ENCODE data around the gene CCDC13.

DNA sequence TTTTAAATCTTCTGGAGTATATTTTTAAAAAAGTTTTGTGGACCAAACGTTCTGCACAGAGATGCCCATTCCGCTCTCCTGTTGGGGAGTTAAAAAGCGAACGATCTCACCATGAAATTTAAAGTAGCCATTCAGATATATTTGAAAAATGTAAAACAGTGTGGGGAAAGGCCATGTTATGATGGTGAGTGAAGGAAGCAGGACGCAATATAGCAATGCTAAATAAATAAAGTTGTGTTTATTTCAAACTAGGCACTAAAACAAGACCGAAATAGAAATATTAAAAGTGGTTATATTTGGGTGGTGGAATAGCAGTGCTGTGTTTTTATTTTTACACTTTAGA is 327 bp upstream of the CCDC13 start:
- TF ChIP-seq, protein P1, sequence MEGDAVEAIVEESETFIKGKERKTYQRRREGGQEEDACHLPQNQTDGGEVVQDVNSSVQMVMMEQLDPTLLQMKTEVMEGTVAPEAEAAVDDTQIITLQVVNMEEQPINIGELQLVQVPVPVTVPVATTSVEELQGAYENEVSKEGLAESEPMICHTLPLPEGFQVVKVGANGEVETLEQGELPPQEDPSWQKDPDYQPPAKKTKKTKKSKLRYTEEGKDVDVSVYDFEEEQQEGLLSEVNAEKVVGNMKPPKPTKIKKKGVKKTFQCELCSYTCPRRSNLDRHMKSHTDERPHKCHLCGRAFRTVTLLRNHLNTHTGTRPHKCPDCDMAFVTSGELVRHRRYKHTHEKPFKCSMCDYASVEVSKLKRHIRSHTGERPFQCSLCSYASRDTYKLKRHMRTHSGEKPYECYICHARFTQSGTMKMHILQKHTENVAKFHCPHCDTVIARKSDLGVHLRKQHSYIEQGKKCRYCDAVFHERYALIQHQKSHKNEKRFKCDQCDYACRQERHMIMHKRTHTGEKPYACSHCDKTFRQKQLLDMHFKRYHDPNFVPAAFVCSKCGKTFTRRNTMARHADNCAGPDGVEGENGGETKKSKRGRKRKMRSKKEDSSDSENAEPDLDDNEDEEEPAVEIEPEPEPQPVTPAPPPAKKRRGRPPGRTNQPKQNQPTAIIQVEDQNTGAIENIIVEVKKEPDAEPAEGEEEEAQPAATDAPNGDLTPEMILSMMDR (IDR thresholded peaks at IDR 0.05 in 2 of 3, conservative IDR thresholded peaks at IDR 0.05 in 1 of 3; ENCODE audit: borderline replicate concordance in 1 of 3, insufficient read depth in 1 of 3, low read depth in 2 of 3, low read length in 2 of 3) = no peak
- TF ChIP-seq EZH2 (IDR thresholded peaks at IDR 0.05) (no peak), CBX3 (IDR thresholded peaks at IDR 0.05; ENCODE audit: low read depth) (no peak), SIN3A (IDR thresholded peaks at IDR 0.05; ENCODE audit: low read depth) (no peak), CEBPB (IDR thresholded peaks at IDR 0.05; ENCODE audit: low read depth) (no peak), JUND (IDR thresholded peaks at IDR 0.05) (no peak), ZNF274 (IDR thresholded peaks at IDR 0.05; ENCODE audit: low read depth, low read length) (no peak), EZH2phosphoT487 (IDR thresholded peaks at IDR 0.05; ENCODE audit: borderline replicate concordance) (no peak), SRF (IDR thresholded peaks at IDR 0.05; ENCODE audit: low read depth) (no peak), POLR2AphosphoS5 (IDR thresholded peaks at IDR 0.05; ENCODE audit: low read depth, low read length) (no peak)
- TF ChIP-seq, protein P2, sequence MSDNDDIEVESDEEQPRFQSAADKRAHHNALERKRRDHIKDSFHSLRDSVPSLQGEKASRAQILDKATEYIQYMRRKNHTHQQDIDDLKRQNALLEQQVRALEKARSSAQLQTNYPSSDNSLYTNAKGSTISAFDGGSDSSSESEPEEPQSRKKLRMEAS (IDR thresholded peaks at IDR 0.05) = no peak
- TF ChIP-seq, protein P3, sequence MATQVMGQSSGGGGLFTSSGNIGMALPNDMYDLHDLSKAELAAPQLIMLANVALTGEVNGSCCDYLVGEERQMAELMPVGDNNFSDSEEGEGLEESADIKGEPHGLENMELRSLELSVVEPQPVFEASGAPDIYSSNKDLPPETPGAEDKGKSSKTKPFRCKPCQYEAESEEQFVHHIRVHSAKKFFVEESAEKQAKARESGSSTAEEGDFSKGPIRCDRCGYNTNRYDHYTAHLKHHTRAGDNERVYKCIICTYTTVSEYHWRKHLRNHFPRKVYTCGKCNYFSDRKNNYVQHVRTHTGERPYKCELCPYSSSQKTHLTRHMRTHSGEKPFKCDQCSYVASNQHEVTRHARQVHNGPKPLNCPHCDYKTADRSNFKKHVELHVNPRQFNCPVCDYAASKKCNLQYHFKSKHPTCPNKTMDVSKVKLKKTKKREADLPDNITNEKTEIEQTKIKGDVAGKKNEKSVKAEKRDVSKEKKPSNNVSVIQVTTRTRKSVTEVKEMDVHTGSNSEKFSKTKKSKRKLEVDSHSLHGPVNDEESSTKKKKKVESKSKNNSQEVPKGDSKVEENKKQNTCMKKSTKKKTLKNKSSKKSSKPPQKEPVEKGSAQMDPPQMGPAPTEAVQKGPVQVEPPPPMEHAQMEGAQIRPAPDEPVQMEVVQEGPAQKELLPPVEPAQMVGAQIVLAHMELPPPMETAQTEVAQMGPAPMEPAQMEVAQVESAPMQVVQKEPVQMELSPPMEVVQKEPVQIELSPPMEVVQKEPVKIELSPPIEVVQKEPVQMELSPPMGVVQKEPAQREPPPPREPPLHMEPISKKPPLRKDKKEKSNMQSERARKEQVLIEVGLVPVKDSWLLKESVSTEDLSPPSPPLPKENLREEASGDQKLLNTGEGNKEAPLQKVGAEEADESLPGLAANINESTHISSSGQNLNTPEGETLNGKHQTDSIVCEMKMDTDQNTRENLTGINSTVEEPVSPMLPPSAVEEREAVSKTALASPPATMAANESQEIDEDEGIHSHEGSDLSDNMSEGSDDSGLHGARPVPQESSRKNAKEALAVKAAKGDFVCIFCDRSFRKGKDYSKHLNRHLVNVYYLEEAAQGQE (IDR thresholded peaks at IDR 0.05; ENCODE audit: low read depth) = no peak

Measured in HCT116 (cell line).